OCI-LY7 (cell line): ENCODE data around the gene STMN1.

Experiments used
- EZH2phosphoT487 ChIP-seq: fragments of 200-600 bp; sonication (generic); IDR thresholded peaks from 2 replicates; pipeline ENCODE4 v1.6.1; 2018; ENCODE audit warnings: low read depth, borderline replicate concordance, mild to moderate bottlenecking, mixed run types, antibody characterized with exemption, low read length, moderate library complexity, mixed read lengths
- TF ChIP-seq, protein P1 (sequence below): fragments of 200-600 bp; sonication (generic); conservative IDR thresholded peaks from 2 replicates; pipeline ENCODE4 v1.5.1; 2014; ENCODE audit warnings: mild to moderate bottlenecking, antibody characterized with exemption, low read length, moderate library complexity, mixed read lengths

DNA sequence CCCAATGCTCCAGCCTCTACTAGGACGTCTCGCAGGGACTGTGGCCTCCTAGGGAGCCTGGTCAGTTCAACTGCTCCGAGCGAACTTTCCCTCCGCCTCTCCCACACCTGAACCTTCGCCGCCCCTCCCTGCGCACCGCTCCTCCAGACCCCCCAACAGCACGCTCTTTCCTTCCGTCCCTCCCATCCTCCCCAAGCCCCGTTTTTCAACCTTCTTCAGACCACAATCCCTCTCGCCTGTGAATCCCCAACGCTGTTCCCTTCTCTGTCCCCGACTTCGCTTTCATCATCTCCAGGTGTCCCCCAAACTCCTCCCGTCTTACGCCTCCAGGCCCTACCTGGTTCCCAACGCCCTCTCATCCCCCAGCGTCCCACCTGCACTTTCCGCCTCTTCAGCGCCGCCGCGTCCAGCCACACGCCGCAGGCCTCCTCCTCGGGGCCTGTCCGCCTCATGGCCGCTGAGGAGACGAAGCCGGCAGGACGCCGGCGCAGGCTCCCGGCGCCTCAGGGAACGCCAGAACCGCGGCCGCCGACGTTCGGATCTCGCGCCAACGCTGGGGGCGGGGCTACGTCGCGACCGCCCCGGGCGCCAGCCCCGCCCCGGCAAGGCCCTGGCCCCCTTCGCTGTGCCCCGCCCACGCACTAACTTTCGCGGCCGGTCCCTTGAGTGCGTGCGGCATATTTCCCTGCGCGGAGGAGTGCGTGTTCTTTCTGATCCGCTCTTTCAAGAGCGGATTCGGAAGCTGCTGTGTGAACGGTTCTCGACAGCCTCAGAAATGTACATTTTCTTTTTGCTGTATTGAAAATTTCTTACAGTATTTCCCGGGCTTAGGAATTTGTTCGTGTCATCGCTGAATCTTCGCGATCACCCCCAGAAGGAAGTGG lies 47.1 kb downstream of the STMN1 start, which contains the start of gene AUNIP:
- TF ChIP-seq, protein P1, sequence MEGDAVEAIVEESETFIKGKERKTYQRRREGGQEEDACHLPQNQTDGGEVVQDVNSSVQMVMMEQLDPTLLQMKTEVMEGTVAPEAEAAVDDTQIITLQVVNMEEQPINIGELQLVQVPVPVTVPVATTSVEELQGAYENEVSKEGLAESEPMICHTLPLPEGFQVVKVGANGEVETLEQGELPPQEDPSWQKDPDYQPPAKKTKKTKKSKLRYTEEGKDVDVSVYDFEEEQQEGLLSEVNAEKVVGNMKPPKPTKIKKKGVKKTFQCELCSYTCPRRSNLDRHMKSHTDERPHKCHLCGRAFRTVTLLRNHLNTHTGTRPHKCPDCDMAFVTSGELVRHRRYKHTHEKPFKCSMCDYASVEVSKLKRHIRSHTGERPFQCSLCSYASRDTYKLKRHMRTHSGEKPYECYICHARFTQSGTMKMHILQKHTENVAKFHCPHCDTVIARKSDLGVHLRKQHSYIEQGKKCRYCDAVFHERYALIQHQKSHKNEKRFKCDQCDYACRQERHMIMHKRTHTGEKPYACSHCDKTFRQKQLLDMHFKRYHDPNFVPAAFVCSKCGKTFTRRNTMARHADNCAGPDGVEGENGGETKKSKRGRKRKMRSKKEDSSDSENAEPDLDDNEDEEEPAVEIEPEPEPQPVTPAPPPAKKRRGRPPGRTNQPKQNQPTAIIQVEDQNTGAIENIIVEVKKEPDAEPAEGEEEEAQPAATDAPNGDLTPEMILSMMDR = no peak
- TF ChIP-seq EZH2phosphoT487 = no peak
